OCI-LY7 (cell line): ENCODE results near the gene RPL39L. TPM values are rescaled to one million over a fixed set of nuclear protein-coding genes. Genes with fewer than 3 reads are reported as not detected.
A peak's percentile ranks its signal among the peaks of the same experiment; 100 is the strongest.

Experiments
- BruUV-seq: library from RNA; stranded (reverse); fragments of 400-500 nt; replicated peaks from 2 replicates; lab custom pipeline; 2021; lab: Mats Ljungman, UMichigan
- CTCF ChIA-PET: fragments of 300-600 bp; sonication (Branson Sonifier 250); formaldehyde crosslinking; loops from one replicate; lab custom pipeline; 2022; ENCODE audit warnings: antibody characterized with exemption; ENCODE audit not compliant: unreplicated experiment; lab: Charles Lee
- POLR2A ChIA-PET: fragments of 300-600 bp; sonication (Branson Sonifier 250); formaldehyde crosslinking; loops from one replicate; lab custom pipeline; 2022; ENCODE audit warnings: antibody characterized with exemption; lab: Charles Lee
- DNase-seq: peaks from one replicate; pipeline ENCODE4 v3.0.0-alpha.2; 2015; ENCODE audit warnings: low spot score
- H2AFZ ChIP-seq: fragments of 200-600 bp; sonication (generic), shearing (Covaris generic); 2 replicates; pipeline ENCODE4 v1.6.1; 2014; ENCODE audit warnings: mild to moderate bottlenecking, antibody characterized with exemption, low read length, moderate library complexity
- H3K27ac ChIP-seq: fragments of 200-600 bp; sonication (generic); 2 replicates; pipeline ENCODE4 v1.5.1; 2014; ENCODE audit warnings: mixed run types, low read depth, mild to moderate bottlenecking, moderate library complexity, low read length, inconsistent platforms; ENCODE audit not compliant: poor library complexity, severe bottlenecking
- H3K36me3 ChIP-seq: fragments of 200-600 bp; sonication (generic); 2 replicates; pipeline ENCODE4 v1.6.1; 2014; ENCODE audit warnings: mild to moderate bottlenecking, antibody characterized with exemption, low read length, moderate library complexity, mixed read lengths; ENCODE audit not compliant: insufficient read depth
- H3K4me1 ChIP-seq: fragments of 200-600 bp; sonication (generic); 2 replicates; pipeline ENCODE4 v1.5.1; 2014; ENCODE audit warnings: mild to moderate bottlenecking, low read length; ENCODE audit not compliant: insufficient read depth, poor library complexity, severe bottlenecking
- H3K4me2 ChIP-seq: fragments of 200-600 bp; sonication (generic); 2 replicates; pipeline ENCODE4 v1.6.1; 2014; ENCODE audit warnings: mild to moderate bottlenecking, low read length
- H3K4me3 ChIP-seq: fragments of 200-600 bp; sonication (generic); 2 replicates; pipeline ENCODE4 v1.5.1; 2014; ENCODE audit warnings: mild to moderate bottlenecking, low read depth, low read length; ENCODE audit not compliant: poor library complexity, severe bottlenecking
- H3K79me2 ChIP-seq: fragments of 200-600 bp; sonication (generic); 2 replicates; pipeline ENCODE4 v1.6.1; 2016; ENCODE audit warnings: low read depth, mild to moderate bottlenecking, low read length, moderate library complexity, mixed read lengths; ENCODE audit not compliant: insufficient read depth
- H3K9me2 ChIP-seq: fragments of 200-600 bp; sonication (generic); 2 replicates; pipeline ENCODE4 v1.6.1; 2016; ENCODE audit warnings: mild to moderate bottlenecking, low read length, mixed read lengths; ENCODE audit not compliant: insufficient read depth
- H3K9me3 ChIP-seq: fragments of 200-600 bp; sonication (generic); 2 replicates; pipeline ENCODE4 v1.6.1; 2014; ENCODE audit warnings: mild to moderate bottlenecking, mixed run types, low read length, mixed read lengths
- H4K20me1 ChIP-seq: fragments of 200-600 bp; sonication (generic); 2 replicates; pipeline ENCODE4 v1.6.1; 2014; ENCODE audit warnings: mild to moderate bottlenecking, antibody characterized with exemption, low read length, moderate library complexity, mixed read lengths; ENCODE audit not compliant: insufficient read depth
- EZH2phosphoT487 ChIP-seq: fragments of 200-600 bp; sonication (generic); IDR thresholded peaks from 2 replicates; pipeline ENCODE4 v1.6.1; 2018; ENCODE audit warnings: low read depth, borderline replicate concordance, mild to moderate bottlenecking, mixed run types, antibody characterized with exemption, low read length, moderate library complexity, mixed read lengths
- intact Hi-C: fragments of 100-400 bp; cut with micrococcal nuclease; formaldehyde crosslinking; loops from one replicate; pipeline ENCODE4 v1.10.0; 2022; ENCODE audit not compliant: unreplicated experiment
- total RNA-seq, 2 experiments: library from RNA; depleted of rRNA in 1 of 2; stranded (reverse); fragments of >200 nt in 1 of 2; shearing (Covaris generic) in 1 of 2; gene quantifications; 2 replicates each; pipeline ENCODE4 v1.2.3, GENCODE V29; 2014 to 2022
- TF ChIP-seq, protein P1 (sequence below): fragments of 200-600 bp; sonication (generic); conservative IDR thresholded peaks from 2 replicates; pipeline ENCODE4 v1.5.1; 2014; ENCODE audit warnings: mild to moderate bottlenecking, antibody characterized with exemption, low read length, moderate library complexity, mixed read lengths

Gene RPL39L
- total RNA-seq, 2 experiments from 2014 or later = 46.5 to 79.2 TPM

- Histone ChIP-seq H3K27ac (no peak overlapping the region), H4K20me1 (no peaks in the 10 kb centered on the region), H3K4me2 (no peak overlapping the region), H3K36me3 (no peaks in the 10 kb centered on the region; the same call in 1 of the 2 replicates), H3K4me3 (no peak overlapping the region), H3K9me2 (no peaks in the 10 kb centered on the region), H2AFZ (no peak overlapping the region), H3K9me3 (peaks cover 34% of the 10 kb centered on the region), H3K79me2 (no peaks in the 10 kb centered on the region), H3K4me1 (peaks cover 15% of the 10 kb centered on the region)
- TF ChIP-seq EZH2phosphoT487 = no peak
- TF ChIP-seq, protein P1, sequence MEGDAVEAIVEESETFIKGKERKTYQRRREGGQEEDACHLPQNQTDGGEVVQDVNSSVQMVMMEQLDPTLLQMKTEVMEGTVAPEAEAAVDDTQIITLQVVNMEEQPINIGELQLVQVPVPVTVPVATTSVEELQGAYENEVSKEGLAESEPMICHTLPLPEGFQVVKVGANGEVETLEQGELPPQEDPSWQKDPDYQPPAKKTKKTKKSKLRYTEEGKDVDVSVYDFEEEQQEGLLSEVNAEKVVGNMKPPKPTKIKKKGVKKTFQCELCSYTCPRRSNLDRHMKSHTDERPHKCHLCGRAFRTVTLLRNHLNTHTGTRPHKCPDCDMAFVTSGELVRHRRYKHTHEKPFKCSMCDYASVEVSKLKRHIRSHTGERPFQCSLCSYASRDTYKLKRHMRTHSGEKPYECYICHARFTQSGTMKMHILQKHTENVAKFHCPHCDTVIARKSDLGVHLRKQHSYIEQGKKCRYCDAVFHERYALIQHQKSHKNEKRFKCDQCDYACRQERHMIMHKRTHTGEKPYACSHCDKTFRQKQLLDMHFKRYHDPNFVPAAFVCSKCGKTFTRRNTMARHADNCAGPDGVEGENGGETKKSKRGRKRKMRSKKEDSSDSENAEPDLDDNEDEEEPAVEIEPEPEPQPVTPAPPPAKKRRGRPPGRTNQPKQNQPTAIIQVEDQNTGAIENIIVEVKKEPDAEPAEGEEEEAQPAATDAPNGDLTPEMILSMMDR = no peak
- intact Hi-C loops = no loop called here
- ChIA-PET CTCF (no interaction called here), POLR2A (interaction anchor here (0.6 to 1.2 kb wide), 10 partner anchors 9 to 339 kb away, joined by 3 to 10 read pairs (median 4); no protein-coding TSS in a partner anchor)
- DNase-seq = no peak
- no TSS peak for BruUV-seq
Observed at GRCh38 chr3:187093320-187093719, 46.0 kb downstream of the RPL39L start.

GRCh38 chr3:187088701-187089100, 50.6 kb downstream of the RPL39L start:
- H3K27ac ChIP-seq = peak overlapping the region; percentile 12
- H3K9me2 ChIP-seq = no peaks in the 10 kb centered on the region
- POLR2A ChIA-PET = interaction anchor here (0.5 to 1.0 kb wide), 2 partner anchors 14 to 95 kb away, joined by 3 to 4 read pairs; no protein-coding TSS in a partner anchor
- H3K79me2 ChIP-seq = no peaks in the 10 kb centered on the region
- peak overlapping the region; percentile 58 for H3K4me2 ChIP-seq
- H3K9me3 ChIP-seq = peaks cover 32% of the 10 kb centered on the region
- H4K20me1 ChIP-seq = no peaks in the 10 kb centered on the region
- no peak for DNase-seq
- peak overlapping the region; percentile 2 for H3K4me3 ChIP-seq
- TF ChIP-seq, protein P1 = no peak
- no peak for TF ChIP-seq EZH2phosphoT487
- no TSS peak for BruUV-seq
- intact Hi-C loops = no loop called here
- peaks cover 21% of the 10 kb centered on the region for H3K4me1 ChIP-seq
- no peak overlapping the region for H2AFZ ChIP-seq
- H3K36me3 ChIP-seq = no peaks in the 10 kb centered on the region; the same call in 1 of the 2 replicates
- CTCF ChIA-PET = no interaction called here

GRCh38 chr3:187086831-187087230, 52.5 kb downstream of the RPL39L start:
- CTCF ChIA-PET = no interaction called here
- Histone ChIP-seq H3K27ac (no peak overlapping the region), H3K9me3 (peaks cover 23% of the 10 kb centered on the region), H2AFZ (no peak overlapping the region), H4K20me1 (no peaks in the 10 kb centered on the region), H3K4me1 (peaks cover 21% of the 10 kb centered on the region), H3K79me2 (no peaks in the 10 kb centered on the region), H3K4me3 (no peak overlapping the region), H3K4me2 (no peak overlapping the region), H3K36me3 (no peaks in the 10 kb centered on the region; the same call in 1 of the 2 replicates), H3K9me2 (no peaks in the 10 kb centered on the region)
- TF ChIP-seq EZH2phosphoT487 = no peak
- TF ChIP-seq, protein P1 = no peak
- no TSS peak for BruUV-seq
- DNase-seq = no peak
- POLR2A ChIA-PET = interaction anchor here (0.6 to 1.6 kb wide), 4 partner anchors 10 to 504 kb away, joined by 3 to 5 read pairs (median 3); no protein-coding TSS in a partner anchor
- intact Hi-C loops = no loop called here
